SK-N-SH treated with all-trans-retinoic acid at 6 μM for 48 hours (cell line): Measurements from ENCODE around the gene SLC9A7.

Experiments
- ATAC-seq: fragments of 200-7000 bp; cut with Tn5 transposase; 3 replicates; pipeline ENCODE4 v1.9.1; 2020; ENCODE audit warnings: mild to moderate bottlenecking, moderate library complexity
- ARNTL ChIP-seq: fragments of 450-650 bp; formaldehyde crosslinking; IDR thresholded peaks from 2 replicates; pipeline ENCODE4 v1.5.0; 2020; ENCODE audit warnings: low read depth, mild to moderate bottlenecking, moderate library complexity, borderline replicate concordance
- CREB5 ChIP-seq: fragments of 250-450 bp; sonication (Bioruptor Pico); IDR thresholded peaks from 2 replicates; pipeline ENCODE4 v1.5.1; 2020; ENCODE audit warnings: low read depth, mild to moderate bottlenecking, moderate library complexity
- CSDC2 ChIP-seq: fragments of 250-450 bp; sonication (Bioruptor Pico); IDR thresholded peaks from 2 replicates; pipeline ENCODE4 v1.5.0; 2020; ENCODE audit warnings: mild to moderate bottlenecking, moderate library complexity
- CSRNP3 ChIP-seq: fragments of 250-450 bp; sonication (Bioruptor Pico); IDR thresholded peaks from 2 replicates; pipeline ENCODE4 v1.5.1; 2021; ENCODE audit warnings: mild to moderate bottlenecking, moderate library complexity
- ESRRG ChIP-seq: fragments of 250-450 bp; sonication (Bioruptor Pico); IDR thresholded peaks from 2 replicates; pipeline ENCODE4 v1.6.1; 2021; ENCODE audit warnings: mild to moderate bottlenecking
- GLIS3 ChIP-seq: fragments of 250-450 bp; sonication (Bioruptor Pico); IDR thresholded peaks from 2 replicates; pipeline ENCODE4 v1.5.0; 2020; ENCODE audit warnings: mild to moderate bottlenecking, moderate library complexity
- ISL1 ChIP-seq: fragments of 250-450 bp; sonication (Bioruptor Pico); IDR thresholded peaks from 2 replicates; pipeline ENCODE4 v2.1.2; 2022; ENCODE audit warnings: mild to moderate bottlenecking, moderate library complexity
- OSR1 ChIP-seq: fragments of 250-450 bp; sonication (Bioruptor Pico); IDR thresholded peaks from 2 replicates; pipeline ENCODE4 v1.8.0; 2022; ENCODE audit warnings: moderate library complexity, mild to moderate bottlenecking, inconsistent platforms
- PATZ1 ChIP-seq: fragments of 250-450 bp; sonication (Bioruptor Pico); IDR thresholded peaks from 2 replicates; pipeline ENCODE4 v1.8.0; 2020; ENCODE audit warnings: mild to moderate bottlenecking, moderate library complexity, borderline replicate concordance
- POU6F1 ChIP-seq: fragments of 250-450 bp; sonication (Bioruptor Pico); IDR thresholded peaks from 2 replicates; pipeline ENCODE4 v1.8.0; 2021; ENCODE audit warnings: low read depth, mild to moderate bottlenecking, moderate library complexity, borderline replicate concordance
- PPARA ChIP-seq: fragments of 250-450 bp; sonication (Bioruptor Pico); IDR thresholded peaks from 2 replicates; pipeline ENCODE4 v1.5.0; 2020; ENCODE audit warnings: mild to moderate bottlenecking, borderline replicate concordance
- RARB ChIP-seq: fragments of 250-450 bp; sonication (Bioruptor Pico); IDR thresholded peaks from 2 replicates; pipeline ENCODE4 v1.8.0; 2021; ENCODE audit warnings: mild to moderate bottlenecking, moderate library complexity
- SNAI2 ChIP-seq: fragments of 250-450 bp; sonication (Bioruptor Pico); IDR thresholded peaks from 2 replicates; pipeline ENCODE4 v1.5.0; 2020; ENCODE audit warnings: mild to moderate bottlenecking, moderate library complexity
- TCF4 ChIP-seq: fragments of 250-450 bp; sonication (Bioruptor Pico); IDR thresholded peaks from 2 replicates; pipeline ENCODE4 v1.8.0; 2021; ENCODE audit warnings: mild to moderate bottlenecking, moderate library complexity, borderline replicate concordance
- TOX ChIP-seq: fragments of 250-450 bp; sonication (Bioruptor Pico); IDR thresholded peaks from 2 replicates; pipeline ENCODE4 v1.8.0; 2021; ENCODE audit warnings: mild to moderate bottlenecking, moderate library complexity, borderline replicate concordance
- TSHZ2 ChIP-seq: fragments of 250-450 bp; sonication (Bioruptor Pico); IDR thresholded peaks from 2 replicates; pipeline ENCODE4 v1.5.0; 2020; ENCODE audit warnings: mild to moderate bottlenecking, moderate library complexity
- ZFP3 ChIP-seq: fragments of 250-450 bp; sonication (Bioruptor Pico); IDR thresholded peaks from 2 replicates; pipeline ENCODE4 v1.5.0; 2020; ENCODE audit warnings: mild to moderate bottlenecking, moderate library complexity
- ZFP30 ChIP-seq: fragments of 450-650 bp; formaldehyde crosslinking; IDR thresholded peaks from 2 replicates; pipeline ENCODE4 v1.5.0; 2022; ENCODE audit warnings: mild to moderate bottlenecking, moderate library complexity
- ZNF565 ChIP-seq: fragments of 450-650 bp; formaldehyde crosslinking; conservative IDR thresholded peaks from 2 replicates; pipeline ENCODE4 v1.5.0; 2020; ENCODE audit warnings: low read depth, mild to moderate bottlenecking, moderate library complexity
- ZNF70 ChIP-seq: fragments of 450-650 bp; formaldehyde crosslinking; IDR thresholded peaks from 2 replicates; pipeline ENCODE4 v1.5.0; 2020; ENCODE audit warnings: mild to moderate bottlenecking, moderate library complexity
- ZNF8 ChIP-seq: fragments of 450-650 bp; formaldehyde crosslinking; IDR thresholded peaks from 2 replicates; pipeline ENCODE4 v1.5.0; 2020; ENCODE audit warnings: mild to moderate bottlenecking, moderate library complexity

The SLC9A7 gene

GRCh38 chrX:46757052-46757451 is 1.9 kb downstream of the SLC9A7 start:
- ATAC-seq = no peak
- TF ChIP-seq ISL1 (CRISPR knock-in tag) = no peak
- no peak for TF ChIP-seq CSRNP3
- no peak for TF ChIP-seq TSHZ2 (CRISPR knock-in tag)
- no peak for TF ChIP-seq PATZ1
- no peak for TF ChIP-seq ZFP3
- no peak for TF ChIP-seq GLIS3 (CRISPR knock-in tag)
- TF ChIP-seq CSDC2 (CRISPR knock-in tag) = no peak
- TF ChIP-seq PPARA (CRISPR knock-in tag) = no peak
- no peak for TF ChIP-seq OSR1
- no peak for TF ChIP-seq TOX (CRISPR knock-in tag)
- TF ChIP-seq ARNTL (CRISPR knock-in tag) = no peak
- TF ChIP-seq RARB (CRISPR knock-in tag) = no peak
- TF ChIP-seq CREB5 = no peak

- TF ChIP-seq TSHZ2 (CRISPR knock-in tag) = no peak
- TF ChIP-seq SNAI2 (CRISPR knock-in tag) = no peak
- TF ChIP-seq CSDC2 (CRISPR knock-in tag) = no peak
- ATAC-seq = no peak
Observed at GRCh38 chrX:46755671-46756070, 3.2 kb downstream of the SLC9A7 start.

GRCh38 chrX:46754586-46755061 is 4.3 kb downstream of the SLC9A7 start:
- no peak for ATAC-seq
- TF ChIP-seq POU6F1 (CRISPR knock-in tag) (no peak), ESRRG (no peak), TCF4 (CRISPR knock-in tag) (no peak), ZNF565 (CRISPR knock-in tag) (no peak), PPARA (CRISPR knock-in tag) (no peak), CSDC2 (CRISPR knock-in tag) (no peak), ARNTL (CRISPR knock-in tag) (no peak), TSHZ2 (CRISPR knock-in tag) (no peak), SNAI2 (CRISPR knock-in tag) (no peak), ZNF8 (CRISPR knock-in tag) (no peak), ZFP30 (CRISPR knock-in tag) (no peak), ZNF70 (no peak), GLIS3 (CRISPR knock-in tag) (no peak)
- TF ChIP-seq, all 23 proteins: peak for 0
